Esophagus muscularis mucosa (tissue), 3 donors: Measurements from ENCODE around the gene TRPC4AP.

Experiments
- POLR2AphosphoS5 ChIP-seq, 2 donors: sonication (generic); formaldehyde crosslinking; IDR thresholded peaks; one replicate each; pipeline ENCODE4 v1.6.1; 2017; ENCODE audit warnings: antibody characterized with exemption in 2 of 2
- TF ChIP-seq, protein P1 (sequence below), 3 experiments: fragments of 200-600 bp in 2 of 3; fragments of 450-650 bp in 1 of 3; sonication (generic) in 2 of 3; IDR thresholded peaks; one replicate each; pipeline ENCODE4 v1.5.1; 2017 to 2019; ENCODE audit warnings: antibody characterized with exemption in 3 of 3, mild to moderate bottlenecking in 2 of 3, moderate library complexity in 1 of 3

GRCh38 chr20:35055445-35056276 lies 36.9 kb downstream of the TRPC4AP start:
- TF ChIP-seq, protein P1, sequence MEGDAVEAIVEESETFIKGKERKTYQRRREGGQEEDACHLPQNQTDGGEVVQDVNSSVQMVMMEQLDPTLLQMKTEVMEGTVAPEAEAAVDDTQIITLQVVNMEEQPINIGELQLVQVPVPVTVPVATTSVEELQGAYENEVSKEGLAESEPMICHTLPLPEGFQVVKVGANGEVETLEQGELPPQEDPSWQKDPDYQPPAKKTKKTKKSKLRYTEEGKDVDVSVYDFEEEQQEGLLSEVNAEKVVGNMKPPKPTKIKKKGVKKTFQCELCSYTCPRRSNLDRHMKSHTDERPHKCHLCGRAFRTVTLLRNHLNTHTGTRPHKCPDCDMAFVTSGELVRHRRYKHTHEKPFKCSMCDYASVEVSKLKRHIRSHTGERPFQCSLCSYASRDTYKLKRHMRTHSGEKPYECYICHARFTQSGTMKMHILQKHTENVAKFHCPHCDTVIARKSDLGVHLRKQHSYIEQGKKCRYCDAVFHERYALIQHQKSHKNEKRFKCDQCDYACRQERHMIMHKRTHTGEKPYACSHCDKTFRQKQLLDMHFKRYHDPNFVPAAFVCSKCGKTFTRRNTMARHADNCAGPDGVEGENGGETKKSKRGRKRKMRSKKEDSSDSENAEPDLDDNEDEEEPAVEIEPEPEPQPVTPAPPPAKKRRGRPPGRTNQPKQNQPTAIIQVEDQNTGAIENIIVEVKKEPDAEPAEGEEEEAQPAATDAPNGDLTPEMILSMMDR (IDR thresholded peaks at IDR 0.05) = no peak
- no peak for TF ChIP-seq POLR2AphosphoS5 (IDR thresholded peaks at IDR 0.05)
